NCI-H748 treated with DMSO at 0.1 percent for 48 hours (cell line): ENCODE results near the gene ARVCF.

Experiments
- DNase-seq: peaks from one replicate; lab custom pipeline; 2025; lab: John Stamatoyannopoulos, UW

Gene ARVCF

DNA sequence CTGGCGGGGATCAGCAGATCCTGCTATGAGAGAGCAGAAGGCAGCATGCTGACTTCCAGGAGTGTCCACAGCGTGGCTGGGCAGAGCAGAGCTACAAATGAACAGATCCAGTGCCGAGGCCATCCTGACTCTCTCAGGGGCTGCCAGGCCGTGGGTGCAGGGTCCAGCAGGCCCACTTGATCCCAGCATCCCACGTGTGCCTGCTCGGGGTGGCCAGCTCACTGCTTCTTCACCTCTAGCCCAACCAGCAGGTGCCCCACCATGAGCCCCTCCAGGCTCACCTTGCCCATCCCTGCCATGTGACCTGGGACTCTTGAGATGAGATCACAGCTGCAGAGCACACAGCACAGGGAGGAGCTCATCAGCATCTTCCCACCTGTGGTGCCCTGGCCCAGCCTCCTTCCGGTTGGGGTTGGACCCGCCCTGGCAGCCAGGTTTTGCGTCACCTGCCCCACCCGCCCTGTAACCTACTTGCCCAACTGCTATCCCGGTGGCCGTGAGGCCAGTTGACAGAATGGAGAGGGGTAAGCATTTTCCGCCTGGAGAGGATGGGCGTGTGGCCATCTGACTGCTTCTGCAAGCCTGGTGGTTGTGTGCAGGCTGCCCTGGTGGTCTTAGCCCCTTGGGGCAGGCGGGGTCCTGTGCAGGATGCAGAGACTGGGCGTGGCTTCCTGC lies 15.2 kb upstream of the ARVCF start:
- peak; percentile 1 for DNase-seq

GRCh38 chr22:20029550-20030225 lies 13.1 kb upstream of the ARVCF start:
- DNase-seq: no peak

GRCh38 chr22:20028855-20029549 lies 12.4 kb upstream of the ARVCF start:
- no peak for DNase-seq

- no peak for DNase-seq
These were observed 11.6 kb upstream of the ARVCF start for GRCh38 chr22:20027966-20028854.

DNA sequence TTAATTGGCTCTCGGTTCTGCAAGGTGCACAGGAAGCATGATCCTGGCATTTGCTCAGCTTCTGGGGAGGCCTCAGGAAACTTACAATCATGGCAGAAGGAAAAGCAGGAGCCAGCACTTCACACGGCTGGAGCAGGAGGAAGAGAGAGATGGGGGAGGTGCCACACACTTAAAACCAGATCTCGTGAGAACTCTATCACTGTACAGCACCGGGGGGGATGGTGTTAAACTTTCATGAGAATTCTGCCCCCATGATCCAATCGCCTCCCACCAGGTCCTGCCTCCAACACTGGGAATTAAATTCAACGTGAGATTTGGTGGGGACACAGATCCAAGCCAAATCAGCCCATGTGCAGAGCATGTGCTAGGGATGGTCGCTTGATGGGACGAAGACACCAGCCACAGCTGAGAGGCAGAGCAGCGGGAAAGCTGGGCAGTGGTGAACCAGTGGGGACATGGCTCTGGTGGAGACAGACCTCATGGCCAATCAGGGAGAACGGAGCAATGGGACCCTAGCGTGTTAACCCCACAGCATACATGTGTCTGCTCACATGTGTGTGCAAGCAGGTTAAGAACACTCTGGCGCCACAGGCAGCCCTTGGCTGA lies 10.5 kb upstream of the ARVCF start:
- DNase-seq: no peak

DNA sequence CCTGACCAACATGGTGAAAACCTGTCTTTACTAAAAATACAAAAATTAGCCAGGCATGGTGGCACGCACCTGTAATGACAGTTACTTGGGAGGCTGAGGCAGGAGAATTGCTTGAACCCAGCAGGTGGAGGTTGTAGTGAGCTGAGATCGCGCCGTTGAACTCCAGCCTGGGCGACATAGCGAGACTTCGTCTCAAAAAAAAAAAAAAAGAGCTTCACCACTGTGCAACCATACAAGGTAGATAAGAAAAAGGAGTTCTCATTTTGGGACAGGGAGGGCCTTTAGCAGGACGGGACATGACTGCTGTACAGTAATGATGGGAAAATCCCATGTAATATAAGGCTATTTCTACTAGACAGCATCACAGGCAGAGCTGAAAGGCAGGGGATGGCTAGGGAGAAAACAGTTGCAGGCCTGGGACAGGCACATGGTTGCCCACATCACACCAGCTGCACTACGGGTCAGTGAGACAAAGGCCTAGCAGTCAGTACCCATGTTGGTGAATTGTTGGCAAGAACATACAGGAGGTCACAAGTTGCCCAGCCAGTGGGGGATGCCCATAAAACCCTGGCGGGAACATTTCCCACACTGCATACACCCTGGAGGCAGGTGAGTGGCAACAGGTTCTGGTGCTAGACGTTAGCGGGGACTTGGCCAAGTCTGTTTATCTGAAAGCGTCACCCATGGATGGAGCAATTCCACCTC lies 9.7 kb upstream of the ARVCF start:
- DNase-seq: no peak

- DNase-seq: no peak
These were observed 9.0 kb upstream of the ARVCF start for GRCh38 chr22:20025401-20026203.

DNA sequence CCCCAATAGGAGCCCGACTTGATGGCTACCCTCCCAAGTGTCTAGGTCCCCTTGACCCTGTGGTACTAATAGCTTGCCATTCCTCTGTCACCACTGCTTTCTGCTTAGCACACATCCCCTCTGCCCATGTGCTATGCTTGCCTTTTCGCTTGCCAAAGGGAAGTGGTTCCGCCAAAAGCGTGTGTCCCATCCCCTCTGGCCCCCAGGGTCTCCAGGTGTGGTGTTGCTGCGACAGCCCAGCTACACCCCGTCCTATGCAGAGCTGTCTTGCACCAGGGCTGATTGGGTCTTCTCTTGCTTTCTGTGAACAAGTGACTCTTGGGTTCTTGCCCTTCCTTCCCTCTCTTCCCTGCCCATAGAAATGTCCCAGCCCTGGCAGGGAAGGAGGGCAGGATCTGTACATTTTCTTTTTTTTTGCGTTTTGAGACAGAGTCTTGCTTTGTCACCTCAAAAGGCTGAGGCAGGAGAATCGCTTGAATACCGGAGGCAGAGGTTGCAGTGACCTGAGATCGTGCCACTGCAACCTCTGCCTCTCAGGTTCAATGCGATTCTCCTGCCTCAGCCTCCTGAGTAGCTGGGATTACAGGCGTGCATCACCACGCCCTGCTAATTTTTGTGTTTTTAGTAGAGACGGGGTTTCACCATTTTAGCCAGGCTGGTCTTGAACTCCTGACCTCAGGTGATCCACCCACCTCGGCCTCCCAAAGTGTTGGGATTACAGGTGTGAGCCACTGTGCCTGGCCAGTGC lies 8.2 kb upstream of the ARVCF start:
- no peak for DNase-seq

- no peak for DNase-seq
These were observed 7.6 kb upstream of the ARVCF start for GRCh38 chr22:20024225-20024624.

GRCh38 chr22:20022978-20023613 lies 6.5 kb upstream of the ARVCF start:
- DNase-seq: no peak

DNA sequence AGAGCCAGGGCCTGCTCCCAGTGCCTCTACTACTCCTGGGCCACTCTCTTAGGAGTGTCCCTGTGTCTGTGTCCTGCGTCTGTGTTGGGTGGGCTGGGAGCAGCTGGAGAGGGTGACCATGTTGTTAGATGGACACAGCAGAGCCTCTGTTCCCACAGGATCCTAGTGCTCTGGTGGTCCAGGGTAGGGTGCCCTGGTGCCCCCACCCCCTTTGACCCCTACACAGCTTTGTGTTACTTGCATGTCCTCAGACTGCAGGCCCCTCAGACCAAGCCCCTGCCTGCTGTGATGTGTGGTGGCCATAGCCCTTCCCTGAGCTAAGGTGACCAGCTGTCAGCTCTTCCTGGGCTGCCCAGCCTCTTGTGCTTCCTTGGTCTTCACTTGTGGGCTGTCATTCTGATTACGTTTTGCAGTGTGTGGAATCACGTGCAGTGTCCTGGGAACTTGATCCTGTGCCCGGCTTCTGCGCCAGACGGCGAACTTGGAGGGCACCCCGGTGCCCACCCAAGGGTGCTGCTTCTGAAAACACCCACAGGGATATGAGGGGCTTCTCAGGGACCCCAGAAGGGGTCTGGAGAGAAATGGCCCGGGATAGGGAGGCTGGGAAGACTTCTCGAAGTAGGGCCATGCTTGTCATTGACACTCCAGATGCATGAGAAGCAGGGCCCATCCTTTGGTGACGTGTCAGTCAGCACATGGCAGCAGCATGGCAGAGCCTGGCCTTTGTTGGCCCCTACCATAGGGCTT lies 5.8 kb upstream of the ARVCF start:
- DNase-seq: no peak

- no peak for DNase-seq
These were observed 4.9 kb upstream of the ARVCF start for GRCh38 chr22:20021196-20022181.

- peak; percentile 53 for DNase-seq
These were observed 4.0 kb upstream of the ARVCF start, which contains the start of gene TANGO2 for GRCh38 chr22:20020533-20021195. TANGO2 (plus strand) TSS chr22:20021110; CDS start chr22:20036799, 15,689 bp downstream.

GRCh38 chr22:20019661-20020532 lies 3.3 kb upstream of the ARVCF start:
- DNase-seq: no peak

GRCh38 chr22:20018001-20018400 lies 1.4 kb upstream of the ARVCF start:
- DNase-seq: no peak

- no peak for DNase-seq
These were observed 967 bp upstream of the ARVCF start for GRCh38 chr22:20017622-20017958.
